RPMI7951 (cell line): Measurements from ENCODE around the gene KCNQ1. TPM values are rescaled to one million over a fixed set of nuclear protein-coding genes. Genes with fewer than 3 reads are reported as not detected.

ENCODE experiments used
- DNase-seq: peaks from one replicate; pipeline ENCODE4 v3.0.0-alpha.2; 2012; ENCODE audit warnings: low read depth
- total RNA-seq: library from RNA; depleted of rRNA; stranded (reverse); fragments of >200 nt; shearing (Covaris generic); gene quantifications from 2 replicates; pipeline ENCODE4 v1.2.3, GENCODE V29; 2014

KCNQ1 gene
- total RNA-seq, 1 experiment from 2014 or later, result not detected

DNA sequence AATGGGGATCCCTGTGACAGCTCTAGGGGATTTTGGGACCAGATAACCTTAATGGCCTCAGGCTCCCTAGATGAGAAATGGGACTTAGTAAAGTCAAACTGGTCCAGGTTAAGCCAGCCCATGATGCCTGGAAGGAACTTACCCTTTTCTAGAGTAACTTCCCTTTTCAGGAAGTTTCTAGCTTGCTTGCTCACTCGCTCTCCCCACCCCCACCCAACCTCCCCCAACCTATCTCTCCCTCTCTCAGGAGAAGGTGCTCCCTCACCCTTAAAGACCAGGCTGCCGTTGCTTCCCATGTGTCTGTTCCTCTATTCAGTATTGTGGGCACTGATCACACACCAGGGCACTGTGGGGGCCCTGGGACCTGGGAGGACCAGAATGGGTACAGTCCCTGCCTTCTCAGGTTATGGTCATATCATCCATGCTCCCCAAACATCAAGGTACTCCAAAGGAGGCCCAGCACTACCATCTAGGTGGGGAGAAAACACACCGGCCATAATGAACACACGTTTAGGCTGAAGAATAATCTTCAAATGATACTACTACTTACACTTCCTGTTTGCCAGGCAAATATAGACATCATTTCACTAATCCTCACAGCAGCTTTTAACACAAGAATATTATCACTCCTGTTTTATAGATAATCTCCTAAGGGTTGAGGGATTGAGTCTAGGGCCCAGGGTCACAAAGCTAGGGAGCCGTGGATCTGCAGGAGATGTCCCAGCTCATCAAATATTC is 236.8 kb downstream of the KCNQ1 start:
- no peak for DNase-seq

DNA sequence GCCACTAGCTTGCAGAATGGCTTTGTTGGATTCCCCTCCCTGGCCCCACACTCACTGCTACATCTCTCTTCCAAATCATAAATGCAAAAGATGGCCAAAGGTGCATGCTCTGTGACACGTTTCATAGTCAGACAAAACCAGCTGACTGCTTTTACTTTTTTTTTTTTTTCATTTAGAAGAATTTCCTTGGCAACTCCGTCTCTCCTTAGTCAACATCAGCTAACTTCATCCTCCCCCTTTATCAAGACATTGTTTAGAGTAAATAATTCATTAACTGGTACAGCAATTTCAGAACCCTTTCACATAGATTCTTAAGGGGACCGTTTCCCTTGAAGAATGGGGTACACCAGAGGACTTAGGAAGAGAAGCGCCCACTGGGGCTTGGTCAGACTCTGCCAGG is 239.0 kb downstream of the KCNQ1 start:
- DNase-seq, result no peak

DNA sequence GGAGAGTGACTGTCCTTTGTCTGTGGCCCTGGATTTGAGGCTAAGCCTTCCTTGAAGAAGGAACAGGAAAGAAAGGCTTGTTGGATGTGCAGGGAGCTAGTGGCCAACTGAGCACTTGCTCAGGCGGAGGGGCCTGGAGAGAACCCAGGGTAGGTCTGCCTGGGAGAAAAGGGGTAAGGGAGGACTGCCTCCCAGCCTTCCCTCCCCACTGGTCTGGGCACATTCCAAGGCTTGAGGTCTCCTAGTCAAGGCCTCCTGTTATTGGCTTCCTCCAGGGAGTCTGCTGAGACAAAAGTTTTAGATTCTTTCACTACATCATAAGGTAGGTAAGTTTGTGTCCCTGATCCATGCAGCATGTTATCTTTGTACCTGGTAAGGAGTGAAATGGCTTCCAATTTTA is 239.8 kb downstream of the KCNQ1 start:
- no peak for DNase-seq

GRCh38 chr11:2685051-2685450 is 240.2 kb downstream of the KCNQ1 start:
- DNase-seq, result no peak

DNA sequence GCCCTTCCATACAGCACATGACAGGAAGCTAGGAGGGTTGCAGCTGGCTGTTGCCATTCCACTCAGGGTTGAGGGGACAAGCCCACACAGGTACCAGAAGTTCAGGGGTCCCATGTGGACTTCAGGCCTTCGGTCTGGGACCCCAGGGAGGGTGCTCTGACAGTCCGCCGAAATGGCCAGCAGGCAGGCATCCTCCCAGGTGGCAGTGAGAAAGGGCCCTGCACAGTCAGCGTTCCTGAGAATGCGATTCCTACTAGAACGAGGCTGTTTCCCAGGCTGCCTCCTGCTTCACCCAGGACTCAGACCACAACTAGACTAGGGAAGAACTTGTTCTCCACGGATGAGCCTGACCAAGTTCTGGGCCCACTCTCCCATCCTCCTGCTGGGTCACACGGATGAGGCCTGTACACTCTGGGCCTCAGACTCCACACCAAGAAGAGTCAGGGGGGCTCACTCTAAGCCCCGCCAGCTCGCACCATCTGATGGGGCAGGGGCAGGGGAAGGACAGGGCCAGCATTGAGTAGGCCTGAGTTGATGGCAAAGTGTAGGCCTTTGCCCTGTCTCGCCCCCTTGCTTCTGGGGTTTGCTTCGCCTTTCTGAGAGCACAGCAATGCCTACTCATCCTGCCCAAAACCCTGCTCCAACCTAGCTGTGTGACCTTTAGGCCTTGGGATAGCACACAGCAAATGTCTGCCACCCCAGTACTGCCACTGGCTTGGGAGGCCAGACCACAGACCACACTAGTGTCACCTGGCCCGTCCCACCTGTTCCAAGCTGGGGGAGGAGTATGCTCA is 241.0 kb downstream of the KCNQ1 start:
- no peak for DNase-seq

- DNase-seq, result no peak
Measured at GRCh38 chr11:2686360-2687222, 241.8 kb downstream of the KCNQ1 start.

DNA sequence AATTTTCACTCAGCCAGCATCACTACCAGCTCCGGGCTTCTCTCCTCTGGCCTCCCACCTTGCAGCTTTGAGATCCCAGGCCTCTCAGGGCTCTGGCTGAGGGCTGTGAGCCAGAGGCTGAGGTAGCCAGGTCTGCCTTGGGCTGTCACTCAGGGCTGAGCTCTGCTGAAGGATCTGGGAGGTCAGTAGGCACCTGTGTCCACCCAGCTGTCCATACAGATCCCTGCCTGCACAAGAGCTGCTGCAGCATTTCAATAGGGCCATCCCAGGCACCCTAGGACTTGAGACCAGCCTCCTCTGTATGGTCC is 242.4 kb downstream of the KCNQ1 start:
- DNase-seq, result no peak

GRCh38 chr11:2687782-2688191 is 243.0 kb downstream of the KCNQ1 start:
- no peak for DNase-seq

- no peak for DNase-seq
Measured at GRCh38 chr11:2688381-2689231, 243.8 kb downstream of the KCNQ1 start.

- DNase-seq, result no peak
Measured at GRCh38 chr11:2689651-2690575, 245.1 kb downstream of the KCNQ1 start.

DNA sequence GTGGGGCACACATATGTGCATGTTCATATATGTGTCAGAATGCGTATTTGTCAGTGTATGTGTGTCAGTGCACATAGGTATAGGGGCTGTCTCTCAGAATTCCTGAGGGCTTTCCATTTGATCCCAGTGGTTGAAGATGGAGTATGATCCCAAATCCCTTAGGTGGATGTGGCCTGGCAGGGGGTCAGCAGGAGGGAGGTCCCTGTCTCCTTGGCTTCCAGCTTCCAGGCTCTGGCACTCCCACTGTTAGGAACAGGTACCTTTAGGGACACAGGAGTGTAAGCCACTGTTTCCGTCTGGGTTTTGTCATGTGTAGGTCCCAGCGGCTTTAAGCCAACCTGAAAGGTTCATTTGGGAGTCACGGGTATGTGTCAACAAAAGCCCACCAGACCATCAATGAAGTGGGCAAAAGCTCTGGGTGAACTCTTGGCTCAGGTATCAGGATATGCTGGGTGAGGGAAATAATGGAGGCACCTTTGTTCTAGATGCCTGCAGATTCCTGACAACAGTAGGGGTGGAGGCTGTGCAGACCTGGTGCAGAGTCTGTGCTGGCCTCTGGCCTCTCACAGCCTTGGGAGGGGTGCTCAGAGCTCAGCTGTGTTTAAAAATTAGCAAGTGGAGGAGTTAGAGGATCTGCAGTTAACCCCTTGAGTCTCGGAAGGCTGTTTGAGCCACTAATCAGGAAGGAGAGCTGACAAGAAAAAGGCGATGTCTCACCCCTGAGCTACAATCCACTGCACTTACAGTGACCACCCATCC is 246.0 kb downstream of the KCNQ1 start:
- no peak for DNase-seq

DNA sequence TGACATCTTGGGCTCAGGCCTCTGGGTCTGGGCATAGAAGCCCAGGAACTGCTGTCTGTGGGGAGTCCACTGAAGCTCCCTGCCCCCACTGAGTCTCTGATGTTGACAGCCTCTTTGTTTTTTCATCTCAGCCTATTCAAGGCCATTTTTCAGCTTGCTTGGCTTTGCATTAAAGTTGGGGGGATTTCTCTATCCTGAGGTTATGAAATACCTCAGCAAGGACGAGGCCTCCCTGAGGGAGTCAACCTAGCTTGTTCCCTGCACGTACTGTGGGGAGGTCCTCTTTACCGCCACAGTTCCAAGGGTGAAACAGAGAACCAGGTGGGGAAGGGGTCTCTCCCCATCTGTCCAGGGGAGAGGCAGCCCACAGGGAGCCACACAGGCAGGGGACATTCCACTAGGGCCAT is 246.6 kb downstream of the KCNQ1 start:
- no peak for DNase-seq

GRCh38 chr11:2691991-2692875 is 247.4 kb downstream of the KCNQ1 start:
- no peak for DNase-seq

DNA sequence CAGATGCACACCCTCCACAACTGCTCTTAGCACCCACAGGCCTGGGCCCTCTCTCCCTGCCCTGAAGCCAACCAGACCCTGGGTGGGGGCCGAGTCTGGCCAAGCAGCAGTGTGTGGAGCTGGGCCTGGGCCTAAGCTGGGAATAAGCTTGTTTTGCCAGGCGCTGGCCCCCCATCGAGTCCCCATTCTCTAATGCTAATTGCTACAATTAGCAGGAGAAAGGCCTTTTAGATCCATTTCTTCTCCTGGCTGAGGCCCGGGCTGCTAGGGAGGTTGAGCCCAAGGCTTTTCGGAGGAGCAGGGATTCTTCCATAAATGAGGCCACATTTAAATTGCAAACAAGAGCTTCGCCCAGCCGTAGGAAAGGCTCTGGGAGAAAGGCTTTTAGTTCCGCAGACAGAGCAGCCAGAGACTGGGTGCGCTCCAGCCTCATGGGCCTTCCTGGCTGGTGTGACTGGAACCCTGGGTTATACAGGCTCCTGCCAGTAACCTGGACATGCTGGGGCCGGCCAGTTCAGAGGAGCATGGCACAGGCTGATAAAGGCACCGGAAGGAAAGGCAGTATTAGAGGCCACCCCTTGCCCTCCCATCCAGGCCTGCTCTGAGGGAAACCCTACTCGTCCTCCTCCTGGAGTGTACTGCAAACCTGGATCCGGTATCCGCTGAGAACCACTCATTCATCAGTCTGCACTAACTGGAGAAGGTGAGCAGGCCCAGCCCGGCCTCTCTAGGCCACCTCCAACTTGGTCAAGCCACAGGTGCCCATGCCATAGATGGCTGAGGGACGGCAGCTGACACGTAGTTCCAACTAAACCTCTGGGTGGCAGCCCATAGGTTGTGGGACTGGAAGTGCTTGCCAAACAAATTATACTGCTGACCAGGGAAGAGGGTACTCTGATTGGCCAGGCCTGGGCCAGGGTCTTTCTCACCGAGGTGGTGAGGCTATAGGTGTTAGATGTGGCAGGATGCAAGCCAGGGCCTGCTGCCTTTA is 248.8 kb downstream of the KCNQ1 start:
- DNase-seq, result no peak

DNA sequence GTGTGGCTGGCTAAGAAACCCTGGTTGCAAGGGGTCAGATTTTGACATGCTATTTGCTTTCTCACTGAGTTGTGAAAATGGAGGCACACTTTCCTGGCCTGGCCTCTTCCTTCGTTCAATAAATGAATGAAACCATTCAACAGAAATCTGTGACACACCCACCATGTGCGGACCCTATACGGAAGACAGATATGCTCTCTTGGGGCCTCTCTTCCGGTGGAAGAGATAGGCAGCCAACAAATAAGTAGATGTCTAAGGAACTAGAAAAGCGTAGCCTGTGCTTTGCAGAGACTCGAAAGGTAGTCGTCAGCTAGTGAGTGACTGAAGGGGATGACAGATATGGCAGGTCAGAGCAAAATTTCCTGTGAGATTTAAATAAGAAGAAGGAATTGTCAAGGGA is 249.7 kb downstream of the KCNQ1 start:
- no peak for DNase-seq

- DNase-seq, result no peak
Measured at GRCh38 chr11:2694995-2695939, 250.5 kb downstream of the KCNQ1 start.
